NCI-H128 (cell line): ENCODE results near the gene PVR.
"Not testable (repeated sequence)": the region's sequence is repeated elsewhere in the genome, so short reads cannot be mapped to it uniquely, and the experiment has no call there.

Experiments
- DNase-seq: peaks from one replicate; lab custom pipeline; 2025; ENCODE audit not compliant: unreplicated experiment; lab: John Stamatoyannopoulos, UW

Gene PVR

DNA sequence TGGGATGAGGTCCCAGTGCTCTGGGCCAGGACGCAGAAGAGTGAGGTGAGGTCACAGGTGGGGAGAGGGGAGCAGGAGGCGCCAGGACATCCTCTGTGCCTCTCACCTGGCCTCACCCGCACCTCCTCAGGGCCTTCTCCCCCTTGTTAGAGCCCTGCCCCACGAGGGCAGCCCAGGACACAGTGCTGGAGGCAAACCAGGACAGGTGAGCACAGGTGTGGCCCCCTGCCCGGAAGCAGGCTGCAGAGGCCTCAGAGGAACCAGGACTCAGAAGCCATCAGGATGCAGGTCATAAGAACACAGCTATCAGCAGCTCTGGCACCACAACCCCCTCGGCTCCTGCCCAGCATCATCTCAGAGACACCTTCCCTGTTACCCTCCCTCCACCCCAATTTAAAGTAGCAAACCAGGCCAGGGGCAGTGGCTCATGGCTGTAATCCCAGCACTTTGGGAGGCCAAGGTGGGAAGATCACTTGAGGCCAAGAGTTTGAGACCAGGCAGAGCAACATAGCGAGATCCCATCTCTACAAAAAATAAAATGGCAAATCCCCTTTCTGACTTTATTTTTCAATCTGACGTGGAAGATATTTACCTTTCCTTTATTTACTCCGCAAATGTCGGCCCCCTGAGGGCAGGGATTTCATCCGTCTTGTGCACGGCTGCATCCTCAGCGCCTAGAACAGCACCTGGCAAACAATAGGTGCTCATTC is 54.9 kb downstream of the PVR start, which contains the start of gene CEACAM16:
Gene CEACAM16, plus strand, starts transcription at position 660 of the 710 bp plus-strand sequence. CDS start 2,306 bp downstream, outside the sequence.
- DNase-seq: no peak

- no peak for DNase-seq
Measured at GRCh38 chr19:44700547-44700946, 56.8 kb downstream of the PVR start.

DNA sequence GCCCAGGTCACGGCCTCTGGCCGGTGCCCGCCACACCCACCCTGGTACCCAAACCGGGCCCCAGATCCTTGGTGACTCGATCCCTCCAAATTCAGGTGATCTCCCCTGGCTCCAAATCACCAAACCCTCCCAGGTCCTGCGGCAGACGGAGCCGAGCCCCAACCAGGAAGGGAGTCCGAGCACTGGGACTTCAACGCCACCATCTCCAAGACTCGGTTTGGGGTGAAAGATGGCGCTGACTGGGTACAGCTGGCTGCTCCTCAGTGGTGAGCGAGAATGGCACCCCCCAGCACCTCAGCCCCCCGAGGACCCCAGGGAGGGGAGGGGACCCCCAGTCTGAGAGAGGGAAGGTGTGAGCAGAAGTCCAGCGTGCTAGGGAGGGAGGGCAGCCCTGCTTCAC is 57.5 kb downstream of the PVR start:
- no peak for DNase-seq

- DNase-seq: no peak
Measured at GRCh38 chr19:44702551-44703176, 59.0 kb downstream of the PVR start.

GRCh38 chr19:44703336-44704078 is 59.8 kb downstream of the PVR start:
- DNase-seq: no peak

- no peak for DNase-seq
Measured at GRCh38 chr19:44704982-44705381, 61.3 kb downstream of the PVR start.

- DNase-seq: no peak
Measured at GRCh38 chr19:44705502-44706010, 61.8 kb downstream of the PVR start.

DNA sequence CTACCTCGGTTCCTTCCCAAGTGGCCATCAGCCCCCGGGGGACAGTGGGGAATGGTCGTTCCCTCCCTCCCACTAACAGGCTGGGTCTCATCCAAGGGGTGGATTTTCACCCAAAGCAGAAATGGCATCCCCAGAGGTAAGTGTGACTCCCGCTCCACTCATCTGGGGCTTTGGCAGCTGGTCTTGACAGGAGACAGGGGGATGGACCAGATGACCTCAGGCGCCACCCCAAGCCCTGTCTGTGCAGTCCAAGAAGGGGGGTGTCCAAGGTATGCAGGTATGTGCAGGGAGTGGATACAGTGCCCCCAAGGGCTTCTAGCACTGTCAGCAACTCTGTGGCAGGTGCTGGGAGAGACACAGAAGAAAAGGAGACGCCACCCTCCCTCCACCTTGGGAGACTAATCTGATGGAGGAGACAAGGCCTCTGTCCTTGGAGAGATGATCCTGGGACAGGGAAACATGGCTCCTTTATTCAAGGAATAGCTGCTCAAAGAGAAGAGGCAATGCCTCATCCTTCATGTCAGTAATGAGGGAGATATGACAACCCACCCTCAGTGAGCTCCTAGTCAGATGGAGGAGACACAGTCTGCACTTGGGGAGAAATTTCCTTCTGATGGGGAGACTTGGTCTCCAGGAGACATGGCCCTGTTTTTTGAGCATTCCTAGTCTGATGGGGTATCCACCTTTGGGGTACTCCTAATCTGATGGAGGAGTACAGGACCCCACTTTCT is 63.0 kb downstream of the PVR start:
- no peak for DNase-seq

GRCh38 chr19:44707794-44708193 is 64.1 kb downstream of the PVR start:
- DNase-seq: no peak

GRCh38 chr19:44708940-44709339 is 65.2 kb downstream of the PVR start:
- no peak for DNase-seq

GRCh38 chr19:44709434-44710266 is 65.9 kb downstream of the PVR start:
- DNase-seq: not testable (repeated sequence)

DNA sequence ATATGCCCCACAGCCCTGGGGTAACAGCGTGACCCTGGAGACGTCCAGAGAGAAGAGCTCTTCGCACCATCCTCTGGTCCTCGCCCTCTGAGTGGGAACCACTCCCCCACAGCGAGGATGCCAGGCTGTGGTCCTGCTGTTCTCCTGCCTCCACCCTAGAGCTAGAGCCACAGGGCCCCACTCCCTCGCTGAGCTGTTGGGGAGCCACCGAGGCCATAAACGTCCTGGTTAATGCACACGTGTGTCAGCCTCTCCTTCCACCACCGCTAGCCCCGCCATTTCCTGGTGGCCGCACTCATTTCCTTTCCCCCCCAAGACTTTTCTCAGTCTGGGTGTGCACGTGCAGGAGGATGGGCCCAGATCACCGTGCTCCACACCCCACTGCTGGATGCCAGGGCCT is 66.8 kb downstream of the PVR start:
- DNase-seq: no peak

DNA sequence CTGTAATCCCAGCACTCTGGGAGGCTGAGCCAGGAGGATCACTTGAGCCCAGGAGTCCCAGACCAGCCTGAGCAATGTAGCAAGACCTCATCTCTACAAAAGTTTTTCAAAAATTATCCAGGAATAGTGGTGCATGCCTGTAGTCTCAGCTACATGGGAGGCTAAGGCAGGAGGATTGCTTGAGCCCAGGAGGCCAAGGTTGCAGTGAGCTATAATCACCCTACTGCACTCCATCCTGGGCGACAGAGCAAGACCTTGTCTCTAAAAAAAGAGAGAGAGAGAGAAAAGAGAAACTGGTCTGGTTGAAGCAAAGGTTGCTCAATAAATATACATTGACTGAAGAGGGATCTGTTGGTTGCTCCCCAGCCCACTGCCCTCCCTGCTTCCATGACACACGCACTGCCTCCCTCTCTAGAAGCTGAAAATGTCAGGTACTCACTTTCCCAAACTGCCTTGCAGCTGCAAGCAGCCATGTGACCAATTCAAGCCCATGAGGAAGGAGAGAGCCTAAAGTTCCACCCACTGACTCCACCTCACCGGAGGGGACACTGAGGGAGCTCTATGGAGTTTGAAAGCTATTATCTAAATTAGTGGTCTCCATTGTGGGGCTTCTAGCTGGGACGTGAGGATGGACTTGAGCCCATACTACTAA is 69.3 kb downstream of the PVR start:
- no peak for DNase-seq
